Putamen (tissue), 1 donor: ENCODE results near the gene ZC3H13.

ENCODE experiments used
- DNase-seq: peaks from one replicate; pipeline ENCODE4 v3.0.0-alpha.2; 2016; ENCODE audit warnings: low spot score

ZC3H13 gene, protein sequence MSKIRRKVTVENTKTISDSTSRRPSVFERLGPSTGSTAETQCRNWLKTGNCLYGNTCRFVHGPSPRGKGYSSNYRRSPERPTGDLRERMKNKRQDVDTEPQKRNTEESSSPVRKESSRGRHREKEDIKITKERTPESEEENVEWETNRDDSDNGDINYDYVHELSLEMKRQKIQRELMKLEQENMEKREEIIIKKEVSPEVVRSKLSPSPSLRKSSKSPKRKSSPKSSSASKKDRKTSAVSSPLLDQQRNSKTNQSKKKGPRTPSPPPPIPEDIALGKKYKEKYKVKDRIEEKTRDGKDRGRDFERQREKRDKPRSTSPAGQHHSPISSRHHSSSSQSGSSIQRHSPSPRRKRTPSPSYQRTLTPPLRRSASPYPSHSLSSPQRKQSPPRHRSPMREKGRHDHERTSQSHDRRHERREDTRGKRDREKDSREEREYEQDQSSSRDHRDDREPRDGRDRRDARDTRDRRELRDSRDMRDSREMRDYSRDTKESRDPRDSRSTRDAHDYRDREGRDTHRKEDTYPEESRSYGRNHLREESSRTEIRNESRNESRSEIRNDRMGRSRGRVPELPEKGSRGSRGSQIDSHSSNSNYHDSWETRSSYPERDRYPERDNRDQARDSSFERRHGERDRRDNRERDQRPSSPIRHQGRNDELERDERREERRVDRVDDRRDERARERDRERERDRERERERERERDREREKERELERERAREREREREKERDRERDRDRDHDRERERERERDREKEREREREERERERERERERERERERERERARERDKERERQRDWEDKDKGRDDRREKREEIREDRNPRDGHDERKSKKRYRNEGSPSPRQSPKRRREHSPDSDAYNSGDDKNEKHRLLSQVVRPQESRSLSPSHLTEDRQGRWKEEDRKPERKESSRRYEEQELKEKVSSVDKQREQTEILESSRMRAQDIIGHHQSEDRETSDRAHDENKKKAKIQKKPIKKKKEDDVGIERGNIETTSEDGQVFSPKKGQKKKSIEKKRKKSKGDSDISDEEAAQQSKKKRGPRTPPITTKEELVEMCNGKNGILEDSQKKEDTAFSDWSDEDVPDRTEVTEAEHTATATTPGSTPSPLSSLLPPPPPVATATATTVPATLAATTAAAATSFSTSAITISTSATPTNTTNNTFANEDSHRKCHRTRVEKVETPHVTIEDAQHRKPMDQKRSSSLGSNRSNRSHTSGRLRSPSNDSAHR (N-terminal part only)

DNA sequence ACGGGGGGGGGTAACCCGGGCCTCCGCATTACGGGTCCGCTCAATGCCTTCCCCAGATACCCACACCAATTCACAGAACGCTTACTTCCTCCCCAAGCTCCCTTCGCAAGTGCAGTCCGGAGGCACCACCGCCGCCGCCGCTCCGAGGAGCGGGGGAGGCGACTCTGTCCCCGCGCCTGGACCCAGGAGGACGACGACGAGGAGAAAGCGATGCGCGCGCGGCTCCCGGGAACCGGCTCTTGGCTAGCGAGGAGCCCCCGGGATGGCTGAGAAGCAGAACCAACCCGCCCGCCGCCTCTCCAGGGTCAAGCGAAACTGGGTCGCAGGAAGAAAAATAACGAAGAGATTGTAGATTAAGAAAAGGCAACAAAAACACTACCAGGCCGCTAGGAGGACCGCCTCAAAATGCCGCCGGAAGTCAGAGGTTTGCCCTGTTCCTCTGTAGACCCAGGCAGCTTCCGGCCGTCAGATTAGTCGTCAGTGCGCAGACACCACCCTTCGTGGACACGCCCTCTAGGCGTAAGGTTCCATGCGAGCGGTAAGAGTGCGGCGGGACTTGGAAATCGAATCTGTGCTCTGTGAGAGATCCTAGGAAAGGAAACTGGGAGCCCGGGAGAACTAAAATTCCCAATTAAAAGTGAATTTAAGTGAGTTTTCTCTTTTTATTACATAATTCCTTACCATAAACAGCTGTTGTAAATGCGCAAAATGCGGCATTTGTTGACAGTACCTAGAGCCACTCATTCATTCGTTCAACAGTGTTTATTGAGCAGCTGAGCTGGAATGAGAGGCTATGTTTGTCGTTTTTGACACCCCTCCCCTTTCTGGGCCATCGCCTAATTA lies at the start of gene ZC3H13:
Gene ZC3H13, minus strand, starts transcription at position 428 of the 843 bp plus-strand sequence. CDS start 7,239 bp downstream, outside the sequence.
- DNase-seq = peak; percentile 97

DNA sequence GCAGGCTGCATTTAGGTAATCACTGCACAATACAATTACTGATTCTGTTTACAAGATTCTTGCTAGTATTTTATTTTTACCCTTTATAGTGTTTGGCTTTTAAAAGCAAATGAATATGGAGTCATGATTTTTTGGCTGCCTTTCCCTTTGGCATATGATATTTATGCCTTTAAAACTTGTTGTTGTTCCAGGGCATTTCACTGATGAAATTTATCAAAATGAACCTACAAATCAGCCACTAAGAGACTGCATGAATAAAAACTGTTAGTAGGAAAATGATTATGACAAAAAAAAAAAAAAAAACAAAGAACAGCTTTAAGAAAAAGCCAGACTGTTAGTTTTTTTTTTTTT lies 49.7 kb upstream of the ZC3H13 start:
- no peak for DNase-seq

DNA sequence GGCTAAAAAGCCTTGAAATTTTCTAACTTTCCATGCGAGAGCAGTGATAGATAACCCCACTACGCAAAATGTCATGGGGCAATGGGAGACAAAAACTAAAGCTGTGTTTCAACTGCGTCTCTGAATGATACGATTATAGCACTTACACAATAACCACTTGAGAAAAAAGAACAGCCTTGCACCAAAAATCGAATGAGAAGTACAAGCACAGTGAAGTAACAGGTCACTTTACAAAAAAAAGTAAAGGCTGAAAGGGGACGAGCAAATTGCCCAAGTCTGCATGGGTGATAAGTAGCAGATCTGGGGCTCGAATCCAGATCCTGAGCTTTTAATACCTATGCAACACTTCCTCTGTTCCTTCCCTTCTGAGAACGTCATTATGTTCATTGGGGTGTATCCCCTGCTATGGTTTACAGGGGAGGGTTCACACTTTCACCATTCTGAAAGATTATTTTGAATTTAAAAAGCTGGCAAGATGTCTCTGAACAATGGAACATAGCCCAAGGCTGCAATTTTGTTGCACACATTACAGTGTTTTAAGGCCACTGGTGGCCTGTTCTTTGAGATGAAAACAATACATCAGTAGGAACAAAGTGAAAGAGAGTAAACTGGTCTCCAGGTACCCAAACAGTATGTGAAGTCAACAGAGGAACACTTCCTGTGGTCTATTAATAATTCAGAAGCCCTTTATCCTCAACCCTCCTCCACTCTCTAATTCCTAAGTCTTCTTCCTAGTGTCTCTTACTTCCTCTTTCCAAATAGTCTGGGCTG lies 49.1 kb upstream of the ZC3H13 start:
- no peak for DNase-seq

DNA sequence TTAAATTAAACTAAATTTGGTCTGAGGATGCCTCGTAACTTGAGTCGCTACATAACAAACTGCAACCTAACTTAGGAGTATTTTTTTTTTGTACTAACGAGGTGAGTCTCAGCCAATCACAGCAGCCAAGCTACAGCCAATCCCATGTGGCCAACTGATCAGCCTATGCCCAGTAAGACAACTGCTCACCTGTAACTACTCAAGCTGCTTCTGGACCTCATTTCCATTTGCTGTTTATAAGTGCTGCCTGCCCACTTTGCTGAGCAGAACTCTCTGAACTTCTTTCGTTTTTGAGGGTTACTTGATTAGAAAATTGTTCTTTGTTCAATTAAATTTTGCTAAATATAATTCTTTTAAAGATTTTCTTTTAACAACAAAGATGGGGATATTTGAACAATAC lies 48.5 kb upstream of the ZC3H13 start:
- DNase-seq = no peak

DNA sequence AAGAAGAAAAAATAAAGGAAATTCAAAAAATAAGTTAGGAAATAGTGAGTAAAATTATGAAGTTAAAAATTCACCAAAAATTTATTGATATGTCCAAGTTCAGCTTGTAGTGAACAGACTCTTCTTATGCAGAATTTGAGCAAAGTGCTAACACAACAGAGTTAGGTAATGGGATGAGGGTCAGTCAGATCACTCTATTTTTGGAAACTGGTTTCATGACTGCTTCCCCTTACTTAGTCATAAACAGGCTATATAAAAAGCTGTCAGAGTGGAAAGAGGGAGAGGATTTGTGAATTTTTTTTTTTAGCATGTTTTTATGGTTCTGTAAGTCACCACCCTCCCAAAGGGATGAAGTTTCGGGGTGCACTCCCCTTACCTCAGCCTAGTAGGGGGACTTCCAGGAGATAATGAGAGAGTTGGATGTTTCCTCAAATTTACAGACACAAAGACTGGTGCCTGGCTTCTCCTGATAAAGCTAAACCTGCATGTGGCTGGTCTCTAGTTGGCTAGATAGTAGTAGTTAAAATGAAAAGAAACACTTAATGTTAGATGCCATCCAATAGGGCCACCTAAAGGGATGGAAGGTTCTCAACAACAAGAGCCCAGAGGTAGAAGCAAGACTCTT lies 47.8 kb upstream of the ZC3H13 start:
- no peak for DNase-seq

DNA sequence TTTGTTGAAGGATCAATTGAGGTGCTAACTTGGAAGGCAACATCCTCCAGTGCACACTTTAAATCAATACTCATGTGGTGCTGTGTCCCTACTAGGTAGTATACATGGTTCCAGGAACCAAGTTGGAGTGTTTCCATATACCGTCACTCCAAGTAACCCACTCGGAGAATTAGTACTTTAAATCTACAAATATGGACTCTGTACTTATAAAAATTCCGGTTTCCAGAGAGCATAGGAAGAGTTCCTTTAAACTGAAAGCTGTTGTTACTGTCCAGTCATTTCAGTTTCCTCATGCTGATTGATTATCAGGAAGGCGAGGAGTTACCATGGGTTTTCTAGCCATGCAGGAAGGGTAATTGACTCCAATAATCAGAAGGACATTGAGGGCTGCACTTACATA lies 45.1 kb upstream of the ZC3H13 start:
- no peak for DNase-seq

GRCh38 chr13:46097015-46097414 lies 44.5 kb upstream of the ZC3H13 start:
- peak; percentile 83 for DNase-seq

DNA sequence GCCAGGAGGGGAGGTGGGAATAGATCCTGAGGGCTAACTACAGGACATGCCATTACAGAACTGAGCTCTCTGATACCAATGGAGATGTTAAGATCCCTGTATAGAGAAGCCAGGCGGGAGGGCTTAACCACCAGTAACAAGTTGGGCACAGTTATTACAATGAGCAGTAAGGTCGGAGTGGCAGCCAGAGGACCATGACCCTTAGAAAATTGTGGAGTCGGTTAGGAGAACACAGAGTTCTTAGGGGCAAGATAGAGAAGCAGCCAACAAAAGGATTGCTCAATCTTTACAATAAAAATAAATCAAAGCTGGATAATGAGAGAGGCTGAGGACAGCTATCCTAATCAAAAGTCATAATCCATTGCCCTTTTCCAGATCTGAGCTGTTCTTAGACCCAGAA lies 41.9 kb upstream of the ZC3H13 start:
- no peak for DNase-seq

- DNase-seq = no peak
Observed at GRCh38 chr13:46088821-46089562, 36.4 kb upstream of the ZC3H13 start.

- no peak for DNase-seq
Observed at GRCh38 chr13:46087481-46087880, 34.9 kb upstream of the ZC3H13 start.

GRCh38 chr13:46086985-46087384 lies 34.4 kb upstream of the ZC3H13 start:
- DNase-seq = no peak

DNA sequence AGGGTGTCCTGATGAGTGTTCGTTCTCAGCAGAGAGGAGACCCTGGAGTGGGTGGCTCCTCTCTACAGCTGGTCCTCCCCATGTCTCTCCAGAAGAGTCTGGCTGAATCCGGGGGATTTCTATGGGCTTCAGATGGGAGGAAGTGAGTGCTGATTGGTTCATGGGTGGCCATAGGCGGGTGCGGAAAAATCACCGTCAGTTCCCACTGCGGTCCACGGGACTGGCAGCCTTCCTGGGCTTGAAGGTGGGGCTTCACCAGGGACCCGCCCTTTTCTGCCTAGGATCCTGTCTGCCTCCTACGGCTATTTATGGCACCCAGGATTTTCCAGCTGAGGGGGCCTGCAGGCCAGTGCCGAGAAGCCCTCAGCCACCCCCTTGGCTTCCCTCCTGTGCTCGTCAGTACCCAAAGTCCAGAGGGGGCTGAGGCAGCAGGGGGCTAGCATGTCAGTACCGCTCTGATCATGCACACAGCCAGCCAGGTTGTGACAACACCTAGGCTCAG lies 33.9 kb upstream of the ZC3H13 start:
- DNase-seq = no peak

- DNase-seq = no peak
Observed at GRCh38 chr13:46085737-46086136, 33.2 kb upstream of the ZC3H13 start.

DNA sequence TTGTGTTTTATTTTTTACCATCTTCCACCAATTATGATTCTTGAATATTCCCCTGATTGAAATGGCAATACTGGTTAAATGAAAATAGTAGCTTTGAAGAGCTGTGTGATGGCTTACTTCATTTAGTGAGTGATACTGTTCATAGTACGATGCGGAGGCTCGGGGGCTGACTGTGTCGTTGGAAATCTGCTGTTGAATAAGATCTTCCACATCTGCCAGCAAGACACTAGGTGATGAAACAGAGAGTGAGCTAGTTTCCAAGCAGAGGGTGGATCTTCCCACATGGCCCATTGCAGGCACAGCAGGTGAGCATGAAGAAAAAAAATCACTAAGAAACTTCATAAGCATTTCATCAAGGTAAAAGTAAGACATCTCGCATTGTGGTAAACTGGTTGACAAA lies 29.8 kb upstream of the ZC3H13 start:
- DNase-seq = no peak

GRCh38 chr13:46079770-46080169 lies 27.2 kb upstream of the ZC3H13 start:
- DNase-seq = no peak

GRCh38 chr13:46077265-46077664 lies 24.7 kb upstream of the ZC3H13 start:
- no peak for DNase-seq

GRCh38 chr13:46076827-46077226 lies 24.3 kb upstream of the ZC3H13 start:
- DNase-seq = no peak

GRCh38 chr13:46075811-46076210 lies 23.3 kb upstream of the ZC3H13 start:
- DNase-seq = no peak

- no peak for DNase-seq
Observed at GRCh38 chr13:46071590-46072249, 19.2 kb upstream of the ZC3H13 start.
